Neural crest cell (in vitro differentiated cells): Measurements from ENCODE around the gene PEAK1. TPM values are rescaled to one million over a fixed set of nuclear protein-coding genes. Genes with fewer than 3 reads are reported as not detected.

ENCODE experiments used
- DNase-seq: peaks from one replicate; pipeline ENCODE4 v3.0.0; 2021; ENCODE audit warnings: low read depth, mixed read lengths, low spot score
- H3K27ac Mint-ChIP-seq: one replicate; pipeline ENCODE4 v1.8.0; 2021; ENCODE audit warnings: mild to moderate bottlenecking, mixed read lengths; ENCODE audit not compliant: unreplicated experiment
- H3K27me3 Mint-ChIP-seq: 2 replicates; pipeline ENCODE4 v1.8.0; 2021; ENCODE audit warnings: low read depth, mild to moderate bottlenecking, mixed read lengths
- H3K36me3 Mint-ChIP-seq: 2 replicates; pipeline ENCODE4 v1.8.0; 2021; ENCODE audit warnings: low read depth, mild to moderate bottlenecking, mixed read lengths
- H3K4me1 Mint-ChIP-seq: 2 replicates; pipeline ENCODE4 v1.8.0; 2021; ENCODE audit warnings: mixed read lengths
- H3K4me3 Mint-ChIP-seq: one replicate; pipeline ENCODE4 v1.8.0; 2021; ENCODE audit warnings: mild to moderate bottlenecking, mixed read lengths
- H3K9me3 Mint-ChIP-seq: 2 replicates; pipeline ENCODE4 v1.8.0; 2021; ENCODE audit warnings: mixed read lengths
- total RNA-seq: library from RNA; stranded (reverse); gene quantifications from 2 replicates; pipeline ENCODE4 v1.2.1, GENCODE V29; 2021
- TF ChIP-seq, protein P1 (sequence below): fragments of 200-600 bp; sonication (generic); conservative IDR thresholded peaks from 2 replicates; pipeline ENCODE4 v1.5.0; 2021; ENCODE audit warnings: antibody characterized with exemption, mild to moderate bottlenecking

PEAK1 gene
- total RNA-seq, 1 donor from 2014 or later: 26.0 TPM

GRCh38 chr15:77145370-77145769 lies 274.5 kb downstream of the PEAK1 start:
- TF ChIP-seq, protein P1, sequence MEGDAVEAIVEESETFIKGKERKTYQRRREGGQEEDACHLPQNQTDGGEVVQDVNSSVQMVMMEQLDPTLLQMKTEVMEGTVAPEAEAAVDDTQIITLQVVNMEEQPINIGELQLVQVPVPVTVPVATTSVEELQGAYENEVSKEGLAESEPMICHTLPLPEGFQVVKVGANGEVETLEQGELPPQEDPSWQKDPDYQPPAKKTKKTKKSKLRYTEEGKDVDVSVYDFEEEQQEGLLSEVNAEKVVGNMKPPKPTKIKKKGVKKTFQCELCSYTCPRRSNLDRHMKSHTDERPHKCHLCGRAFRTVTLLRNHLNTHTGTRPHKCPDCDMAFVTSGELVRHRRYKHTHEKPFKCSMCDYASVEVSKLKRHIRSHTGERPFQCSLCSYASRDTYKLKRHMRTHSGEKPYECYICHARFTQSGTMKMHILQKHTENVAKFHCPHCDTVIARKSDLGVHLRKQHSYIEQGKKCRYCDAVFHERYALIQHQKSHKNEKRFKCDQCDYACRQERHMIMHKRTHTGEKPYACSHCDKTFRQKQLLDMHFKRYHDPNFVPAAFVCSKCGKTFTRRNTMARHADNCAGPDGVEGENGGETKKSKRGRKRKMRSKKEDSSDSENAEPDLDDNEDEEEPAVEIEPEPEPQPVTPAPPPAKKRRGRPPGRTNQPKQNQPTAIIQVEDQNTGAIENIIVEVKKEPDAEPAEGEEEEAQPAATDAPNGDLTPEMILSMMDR: no peak
- Mint-ChIP-seq H3K4me1 (no peaks in the 10 kb centered on the region), H3K9me3 (peaks cover 5% of the 10 kb centered on the region), H3K36me3 (peaks cover 17% of the 10 kb centered on the region), H3K27me3 (no peaks in the 10 kb centered on the region), H3K4me3 (no peak overlapping the region), H3K27ac (no peak overlapping the region)
- no peak for DNase-seq

GRCh38 chr15:77144492-77145070 lies 275.3 kb downstream of the PEAK1 start:
- H3K9me3 Mint-ChIP-seq: peaks cover 5% of the 10 kb centered on the region
- no peaks in the 10 kb centered on the region for H3K27me3 Mint-ChIP-seq
- H3K4me3 Mint-ChIP-seq: no peak overlapping the region
- H3K4me1 Mint-ChIP-seq: no peaks in the 10 kb centered on the region
- TF ChIP-seq, protein P1: no peak
- no peak overlapping the region for H3K27ac Mint-ChIP-seq
- DNase-seq: no peak
- H3K36me3 Mint-ChIP-seq: peaks cover 21% of the 10 kb centered on the region

DNA sequence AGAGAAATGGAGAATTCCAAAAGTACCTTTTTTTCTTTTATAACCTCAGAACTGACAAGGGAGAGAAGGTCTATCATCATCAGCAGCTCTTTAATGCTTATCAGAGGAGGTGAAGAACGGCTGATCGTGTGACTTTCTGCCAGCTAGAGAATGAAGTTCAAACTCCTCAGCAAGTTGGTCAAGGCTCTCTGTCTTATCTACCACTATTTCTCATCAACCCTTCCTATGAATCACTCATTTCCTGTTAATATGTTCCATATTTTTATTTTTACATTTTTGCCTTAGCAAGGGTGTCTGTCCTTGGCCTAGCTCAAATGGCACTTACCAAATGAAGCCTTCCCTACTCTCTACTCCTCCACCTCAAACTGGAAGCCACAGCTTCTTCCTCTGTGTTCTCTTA lies 275.9 kb downstream of the PEAK1 start:
- H3K4me1 Mint-ChIP-seq: no peaks in the 10 kb centered on the region
- no peak overlapping the region for H3K27ac Mint-ChIP-seq
- TF ChIP-seq, protein P1: no peak
- peaks cover 5% of the 10 kb centered on the region for H3K9me3 Mint-ChIP-seq
- no peak for DNase-seq
- H3K4me3 Mint-ChIP-seq: no peak overlapping the region
- no peaks in the 10 kb centered on the region for H3K27me3 Mint-ChIP-seq
- peaks cover 23% of the 10 kb centered on the region for H3K36me3 Mint-ChIP-seq

- Mint-ChIP-seq H3K4me3 (no peak overlapping the region), H3K4me1 (no peaks in the 10 kb centered on the region), H3K9me3 (peaks cover 5% of the 10 kb centered on the region), H3K27me3 (no peaks in the 10 kb centered on the region), H3K36me3 (peaks cover 25% of the 10 kb centered on the region), H3K27ac (no peak overlapping the region)
- no peak for DNase-seq
- TF ChIP-seq, protein P1: no peak
These were observed 276.3 kb downstream of the PEAK1 start for GRCh38 chr15:77143616-77144015.

GRCh38 chr15:77143191-77143590 lies 276.7 kb downstream of the PEAK1 start:
- Mint-ChIP-seq H3K4me1 (no peaks in the 10 kb centered on the region), H3K36me3 (peaks cover 25% of the 10 kb centered on the region), H3K27ac (no peak overlapping the region), H3K27me3 (no peaks in the 10 kb centered on the region), H3K4me3 (no peak overlapping the region), H3K9me3 (peaks cover 5% of the 10 kb centered on the region)
- DNase-seq: no peak
- TF ChIP-seq, protein P1: no peak
